ENCODE measurements around the gene PDZRN3. TPM values are rescaled to one million over a fixed set of nuclear protein-coding genes. Genes with fewer than 3 reads are reported as not detected.

Gene PDZRN3
- total and polyA plus RNA-seq, 2 experiments from 2014 or later = 7.5 to 14.0 TPM

GRCh38 chr3:73405000-73405399, 219.7 kb downstream of the PDZRN3 start:
- H3K4me3 Mint-ChIP-seq = no peak overlapping the region
- Histone ChIP-seq H3K36me3 (ENCODE audit: insufficient read depth) (peaks cover 3% of the 10 kb centered on the region; the same call in 1 of the 2 replicates), H4K20me1 (replicated peaks; ENCODE audit: insufficient read depth) (no peaks in the 10 kb centered on the region), H3K4me2 (no peak overlapping the region), H3K4me1 (ENCODE audit: insufficient read depth) (peaks cover 14% of the 10 kb centered on the region), H3K79me2 (replicated peaks; ENCODE audit: insufficient read depth) (no peaks in the 10 kb centered on the region), H2AFZ (no peak overlapping the region), H3K27ac (ENCODE audit: low read depth) (no peak overlapping the region), H3F3A (replicated peaks; ENCODE audit: low read depth) (no peaks in the 10 kb centered on the region), H3K4me3 (no peak overlapping the region), H3K27me3 (ENCODE audit: insufficient read depth) (no peaks in the 10 kb centered on the region), H3K9me2 (ENCODE audit: insufficient read depth) (no peaks in the 10 kb centered on the region; the same call in 1 of the 2 replicates)
- TF ChIP-seq STAT1 (IDR thresholded peaks at IDR 0.05; ENCODE audit: unreplicated experiment) (no peak), ZNF462 (CRISPR knock-in tag; IDR thresholded peaks at IDR 0.05) (no peak), NANOG (IDR thresholded peaks at IDR 0.05; ENCODE audit: borderline replicate concordance) (no peak), POLR2AphosphoS5 (IDR thresholded peaks at IDR 0.05; ENCODE audit: low read depth) (no peak), REST (IDR thresholded peaks at IDR 0.05; ENCODE audit: unreplicated experiment) (no peak), EZH2phosphoT487 (IDR thresholded peaks at IDR 0.05; ENCODE audit: unreplicated experiment) (no peak)
- no peak for DNase-seq (ENCODE audit: low spot score)
- peaks cover 12% of the 10 kb centered on the region for H3K4me1 Mint-ChIP-seq
- ATAC-seq = no peak
- no peaks in the 10 kb centered on the region for H3K27me3 Mint-ChIP-seq (ENCODE audit: insufficient read depth, low read depth, poor library complexity)
- H3K36me3 Mint-ChIP-seq (ENCODE audit: low read depth) = peaks cover 3% of the 10 kb centered on the region; the same call in 2 of the 3 replicates
- no peak overlapping the region for H3K27ac Mint-ChIP-seq
- H3K9me3 Mint-ChIP-seq = no peaks in the 10 kb centered on the region
